Skeletal muscle satellite cell (primary cell): ENCODE data around the gene CTSD.

Source experiments
- H3K27me3 ChIP-seq: 2 replicates; pipeline ENCODE4 v1.7.0; 2013; ENCODE audit warnings: low read length; ENCODE audit not compliant: control insufficient read depth, insufficient read depth
- H3K36me3 ChIP-seq: 2 replicates; pipeline ENCODE4 v1.7.0; 2013; ENCODE audit warnings: mild to moderate bottlenecking, control low read depth, low read length; ENCODE audit not compliant: insufficient read depth
- H3K4me1 ChIP-seq: 2 replicates; pipeline ENCODE4 v1.7.0; 2013; ENCODE audit warnings: low read length; ENCODE audit not compliant: control insufficient read depth, insufficient read depth
- H3K4me2 ChIP-seq: 2 replicates; pipeline ENCODE4 v1.7.0; 2013; ENCODE audit warnings: mild to moderate bottlenecking, low read length
- H3K4me3 ChIP-seq: 2 replicates; pipeline ENCODE4 v1.7.0; 2013; ENCODE audit warnings: low read length
- H3K9ac ChIP-seq: 2 replicates; pipeline ENCODE4 v1.7.0; 2013; ENCODE audit warnings: mild to moderate bottlenecking, low read depth, low read length, moderate library complexity
- H3K9me3 ChIP-seq: replicated peaks from 2 replicates; pipeline ENCODE4 v1.7.0; 2013; ENCODE audit warnings: mild to moderate bottlenecking, control low read depth, low read length

CTSD gene

DNA sequence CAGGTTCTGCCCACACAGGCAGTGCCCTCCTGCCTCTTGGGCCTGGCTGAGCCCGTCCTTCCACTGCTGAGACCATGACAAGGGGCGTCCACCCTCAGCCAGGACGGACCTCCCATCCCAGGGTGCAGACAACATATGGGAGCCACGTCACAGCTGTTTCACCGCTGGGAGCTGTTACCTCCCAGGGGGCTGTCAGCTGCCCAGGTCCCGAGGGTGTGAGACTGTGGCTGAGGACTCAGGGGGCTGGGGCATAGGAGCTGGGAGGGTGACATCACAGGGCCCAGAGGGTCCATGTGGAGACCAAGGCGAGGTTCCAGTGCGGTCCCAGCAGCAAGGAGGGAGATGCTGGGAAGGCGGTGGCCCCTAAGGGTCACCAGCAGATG, 17.9 kb upstream of the CTSD start:
- Histone ChIP-seq H3K9ac (no peak overlapping the region), H3K36me3 (no peaks in the 10 kb centered on the region), H3K4me2 (no peak overlapping the region), H3K4me1 (no peaks in the 10 kb centered on the region), H3K9me3 (no peaks in the 10 kb centered on the region), H3K4me3 (no peak overlapping the region), H3K27me3 (peaks cover 20% of the 10 kb centered on the region)

DNA sequence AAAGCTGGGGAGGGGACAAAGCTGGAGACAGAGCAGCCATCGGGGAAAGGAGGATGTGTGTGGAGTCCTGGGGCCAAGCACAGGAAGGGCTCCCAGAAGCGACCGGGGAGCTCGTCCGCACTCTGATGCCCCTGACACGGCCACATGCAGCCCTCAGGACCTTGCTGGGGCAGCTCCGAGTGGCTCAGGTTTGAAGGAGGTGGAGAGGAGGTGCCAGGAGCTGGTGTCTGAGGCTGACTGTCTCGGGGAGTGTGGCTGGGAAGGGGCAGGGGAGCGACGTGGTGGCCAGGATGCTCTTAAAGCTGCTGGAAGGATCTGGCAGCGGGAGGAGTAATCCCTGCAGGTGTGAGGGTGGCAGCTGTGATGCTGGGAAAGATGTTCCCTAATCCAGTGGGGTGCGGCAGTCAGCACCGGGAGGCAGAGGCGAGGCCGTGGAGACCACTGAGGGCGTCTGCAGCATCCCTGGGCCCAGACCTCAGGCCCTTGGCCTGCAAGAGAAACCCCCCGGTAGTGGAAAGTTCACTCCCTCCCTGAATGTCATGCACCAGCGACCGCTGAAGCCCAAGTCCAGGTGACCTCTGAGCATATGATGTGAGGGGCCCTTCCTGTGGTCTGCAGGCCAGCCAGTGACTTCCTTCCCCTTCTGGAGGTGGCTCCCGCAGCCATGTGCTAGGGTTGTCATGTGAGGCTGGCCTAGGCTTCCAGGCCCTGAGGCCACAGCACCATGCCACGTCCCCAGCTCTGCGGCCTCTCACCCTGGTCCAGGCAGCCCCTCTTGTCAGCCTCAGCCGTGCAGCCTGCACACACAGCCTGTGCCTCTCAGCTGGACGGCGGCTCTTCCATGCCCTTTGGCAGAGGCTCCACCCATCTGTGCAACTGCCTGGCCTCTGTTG, 17.2 kb upstream of the CTSD start:
- H3K4me1 ChIP-seq, result no peaks in the 10 kb centered on the region
- peaks cover 20% of the 10 kb centered on the region for H3K27me3 ChIP-seq
- no peak overlapping the region for H3K4me3 ChIP-seq
- no peak overlapping the region for H3K9ac ChIP-seq
- no peaks in the 10 kb centered on the region for H3K9me3 ChIP-seq
- no peaks in the 10 kb centered on the region for H3K36me3 ChIP-seq
- no peak overlapping the region for H3K4me2 ChIP-seq

- no peaks in the 10 kb centered on the region for H3K4me1 ChIP-seq
- no peaks in the 10 kb centered on the region for H3K9me3 ChIP-seq
- no peak overlapping the region for H3K4me3 ChIP-seq
- H3K9ac ChIP-seq, result no peak overlapping the region
- H3K36me3 ChIP-seq, result no peaks in the 10 kb centered on the region
- H3K4me2 ChIP-seq, result no peak overlapping the region
- peaks cover 20% of the 10 kb centered on the region for H3K27me3 ChIP-seq
Measured at GRCh38 chr11:1779806-1780699, 16.3 kb upstream of the CTSD start.

DNA sequence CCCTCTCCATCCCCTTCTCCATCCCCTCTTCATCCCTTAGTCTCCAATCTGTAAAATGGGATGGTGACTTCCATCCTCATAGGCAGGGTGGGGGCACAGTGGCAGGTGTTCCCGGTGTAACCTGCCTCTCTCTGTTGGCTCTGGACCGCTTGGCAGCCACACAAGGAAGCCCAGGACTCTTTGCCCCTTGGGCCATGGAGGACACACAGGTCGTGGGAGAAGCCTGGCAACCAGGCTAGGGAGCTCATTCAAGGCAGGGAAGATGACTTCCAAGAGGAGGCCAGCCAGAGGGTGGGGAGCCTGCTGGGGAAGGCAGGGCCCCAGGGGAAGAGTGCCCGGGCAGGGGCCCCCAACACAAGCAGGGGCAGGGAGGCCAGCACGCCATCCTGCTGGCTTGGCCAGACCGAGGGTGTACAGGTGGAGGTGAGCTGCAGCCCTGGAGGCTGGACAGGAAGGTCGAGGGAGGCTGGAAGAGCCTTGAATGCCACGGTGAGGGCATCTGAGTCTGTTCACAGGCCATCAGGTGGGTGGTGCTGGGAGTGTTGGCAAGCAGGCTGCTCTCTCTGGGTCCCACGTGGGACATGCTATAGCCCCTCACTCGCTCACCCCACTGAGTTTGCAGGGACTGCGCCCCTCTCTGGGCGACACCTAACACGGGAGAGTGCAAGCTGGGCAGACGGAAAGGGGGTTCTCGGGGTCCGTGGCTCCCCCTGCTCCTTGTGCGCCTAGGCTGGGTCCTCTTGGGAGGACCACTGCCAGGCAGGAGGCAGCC, 15.5 kb upstream of the CTSD start:
- Histone ChIP-seq H3K4me1 (no peaks in the 10 kb centered on the region), H3K4me2 (no peak overlapping the region), H3K9ac (no peak overlapping the region), H3K4me3 (no peak overlapping the region), H3K9me3 (no peaks in the 10 kb centered on the region), H3K36me3 (no peaks in the 10 kb centered on the region), H3K27me3 (peaks cover 20% of the 10 kb centered on the region)

DNA sequence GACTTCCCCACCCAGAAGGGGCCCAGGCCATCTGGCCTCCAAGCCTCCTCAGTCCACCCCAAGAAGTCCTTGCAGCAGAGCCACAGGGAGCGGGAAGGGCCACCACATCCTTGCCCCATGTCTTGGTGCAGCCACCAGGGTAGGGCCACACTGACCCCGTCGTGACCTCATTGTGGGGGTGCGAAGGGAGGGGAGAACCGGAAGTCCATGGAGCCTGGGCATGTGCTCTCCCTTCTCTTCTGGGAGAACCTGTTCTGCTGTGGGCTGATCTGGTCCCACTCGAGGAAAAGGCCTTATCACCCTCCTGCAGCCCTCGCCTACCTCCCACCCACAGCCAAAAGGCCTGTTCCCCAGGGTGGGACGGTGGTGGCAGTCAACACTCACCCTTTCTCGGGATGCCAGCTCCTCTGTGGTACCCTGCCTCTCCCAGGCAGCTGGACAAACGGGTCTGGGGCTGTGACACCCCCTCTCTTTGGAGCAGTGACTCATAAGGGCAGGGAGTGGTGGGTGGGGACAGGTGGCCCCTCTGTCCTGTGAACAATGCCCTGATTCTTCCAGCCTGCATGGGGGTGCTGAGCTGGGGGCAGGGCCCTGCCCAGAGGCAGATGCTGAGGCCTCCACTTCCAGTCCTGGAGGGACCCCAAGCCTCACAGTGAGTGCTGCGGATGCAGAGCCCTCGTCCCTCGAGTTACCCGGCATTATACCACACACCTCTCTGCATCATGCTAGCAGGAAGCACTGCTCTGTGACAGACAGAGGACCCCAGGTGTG, 14.6 kb upstream of the CTSD start:
- Histone ChIP-seq H3K4me2 (no peak overlapping the region), H3K4me3 (no peak overlapping the region), H3K4me1 (peaks cover under 1% of the 10 kb centered on the region), H3K27me3 (peaks cover 20% of the 10 kb centered on the region), H3K9me3 (no peaks in the 10 kb centered on the region), H3K36me3 (no peaks in the 10 kb centered on the region), H3K9ac (no peak overlapping the region)

- H3K9ac ChIP-seq, result no peak overlapping the region
- no peaks in the 10 kb centered on the region for H3K9me3 ChIP-seq
- H3K4me3 ChIP-seq, result no peak overlapping the region
- H3K4me2 ChIP-seq, result no peak overlapping the region
- H3K36me3 ChIP-seq, result no peaks in the 10 kb centered on the region
- H3K4me1 ChIP-seq, result peaks cover 4% of the 10 kb centered on the region
- peaks cover 20% of the 10 kb centered on the region for H3K27me3 ChIP-seq
Measured at GRCh38 chr11:1777737-1778136, 14.0 kb upstream of the CTSD start.

DNA sequence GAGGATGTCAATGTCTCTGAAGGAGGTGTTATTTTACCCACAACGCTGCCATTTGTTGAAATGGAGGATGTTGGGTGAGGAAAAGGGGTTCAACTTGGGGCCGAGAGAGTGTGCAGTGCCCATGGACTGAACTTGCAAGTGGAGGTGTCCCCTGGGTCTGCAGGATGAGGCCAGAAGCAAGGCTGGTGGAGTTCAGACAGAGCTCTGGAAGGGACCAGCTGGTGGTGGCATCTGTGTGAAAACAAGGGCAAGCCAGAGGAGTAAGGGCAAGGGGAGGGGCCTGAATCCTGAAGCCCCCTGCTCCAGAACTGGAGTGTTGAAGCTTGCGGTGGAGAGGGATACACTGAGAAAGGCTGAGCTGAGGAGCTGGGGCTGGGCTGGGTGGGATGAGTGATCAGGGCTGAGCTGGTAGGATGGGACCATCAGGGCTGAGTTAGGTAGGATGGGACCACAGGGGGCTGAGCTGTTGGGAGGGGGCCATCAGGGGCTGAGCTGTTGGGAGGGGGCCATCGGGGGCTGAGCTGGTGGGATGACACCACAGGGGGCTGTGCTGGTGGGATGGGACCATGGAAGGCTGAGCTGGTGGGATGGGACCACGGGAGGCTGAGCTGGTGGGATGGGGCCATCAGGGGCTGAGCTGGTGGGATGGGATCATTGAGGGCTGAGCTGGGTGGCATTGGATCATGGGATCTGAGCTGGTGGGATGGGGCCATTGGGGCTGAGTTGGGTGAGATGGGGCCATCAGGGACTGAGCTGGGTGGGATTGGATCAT, 13.4 kb upstream of the CTSD start:
- no peak overlapping the region for H3K9ac ChIP-seq
- peaks cover 10% of the 10 kb centered on the region for H3K4me1 ChIP-seq
- peaks cover 20% of the 10 kb centered on the region for H3K27me3 ChIP-seq
- no peaks in the 10 kb centered on the region for H3K36me3 ChIP-seq
- no peak overlapping the region for H3K4me3 ChIP-seq
- H3K9me3 ChIP-seq, result no peaks in the 10 kb centered on the region
- H3K4me2 ChIP-seq, result no peak overlapping the region

GRCh38 chr11:1776331-1776851, 12.7 kb upstream of the CTSD start:
- Histone ChIP-seq H3K36me3 (no peaks in the 10 kb centered on the region), H3K4me1 (peaks cover 18% of the 10 kb centered on the region), H3K4me3 (no peak overlapping the region), H3K4me2 (no peak overlapping the region), H3K27me3 (peaks cover 20% of the 10 kb centered on the region), H3K9ac (no peak overlapping the region), H3K9me3 (no peaks in the 10 kb centered on the region)

DNA sequence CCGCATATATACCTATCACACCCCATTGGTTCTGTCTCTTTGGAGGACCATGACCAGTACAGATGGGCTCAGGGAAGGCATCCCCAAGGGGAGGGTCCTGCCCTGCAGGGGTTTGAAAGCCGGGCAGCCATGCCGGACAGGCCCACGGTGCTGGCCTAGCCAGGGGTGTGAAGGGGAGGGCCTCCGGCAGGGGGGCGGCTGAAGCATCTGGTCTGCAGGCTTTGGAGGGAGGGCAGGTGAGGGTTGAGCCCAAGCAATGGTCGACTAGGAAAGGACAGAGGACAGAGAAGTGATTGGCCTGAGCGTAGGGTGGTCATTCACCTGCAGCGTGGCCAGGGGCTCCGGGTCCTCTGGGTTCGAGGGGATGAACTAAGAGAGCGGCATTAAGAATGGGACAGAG, 11.2 kb upstream of the CTSD start:
- Histone ChIP-seq H3K9ac (no peak overlapping the region), H3K4me3 (no peak overlapping the region), H3K9me3 (no peaks in the 10 kb centered on the region), H3K36me3 (no peaks in the 10 kb centered on the region), H3K4me1 (peaks cover 21% of the 10 kb centered on the region), H3K4me2 (no peak overlapping the region), H3K27me3 (peaks cover 8% of the 10 kb centered on the region)

DNA sequence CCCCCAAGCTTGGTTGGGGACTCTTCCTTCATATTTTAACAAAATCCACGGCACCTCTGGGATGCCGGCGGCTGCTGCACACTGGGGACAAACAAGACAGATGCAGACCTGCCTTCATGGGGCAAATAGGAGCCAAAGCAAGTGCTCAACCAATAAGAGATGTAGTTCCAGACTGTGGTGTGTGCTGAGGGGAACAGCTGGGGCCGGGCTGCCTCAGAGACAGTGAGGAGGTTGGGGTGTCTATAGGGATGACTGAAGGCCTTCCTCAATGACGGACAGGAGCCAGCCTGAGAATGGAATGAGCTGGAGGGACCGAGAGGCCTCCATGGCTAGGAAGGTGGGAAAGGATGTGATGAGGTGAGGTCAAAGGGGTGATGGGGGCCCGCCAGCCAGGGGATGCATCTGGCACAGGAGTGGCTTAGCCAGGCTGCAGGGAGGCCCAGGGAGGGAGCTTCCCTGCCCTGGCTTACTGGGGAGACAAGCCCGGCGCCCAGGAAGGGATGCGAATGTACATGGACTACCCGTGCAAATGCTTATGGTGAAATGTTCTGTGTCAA, 10.3 kb upstream of the CTSD start:
- Histone ChIP-seq H3K9ac (no peak overlapping the region), H3K4me1 (peaks cover 24% of the 10 kb centered on the region), H3K36me3 (no peaks in the 10 kb centered on the region), H3K9me3 (no peaks in the 10 kb centered on the region), H3K27me3 (peaks cover 3% of the 10 kb centered on the region), H3K4me3 (no peak overlapping the region), H3K4me2 (no peak overlapping the region)
